H9 (cell line): ENCODE results near the gene AP4S1. TPM values are rescaled to one million over a fixed set of nuclear protein-coding genes. Genes with fewer than 3 reads are reported as not detected.

ENCODE experiments used
- DNase-seq: peaks from one replicate; pipeline ENCODE4 v3.0.0-alpha.2; 2017
- H2AFZ ChIP-seq: one replicate; pipeline ENCODE4 v1.6.1; 2013; ENCODE audit warnings: mild to moderate bottlenecking, low read length, control low read depth, moderate library complexity
- H2AK5ac ChIP-seq: 2 replicates; pipeline ENCODE4 v1.6.1; 2013; ENCODE audit warnings: low read length, control low read depth, mixed read lengths; ENCODE audit not compliant: insufficient read length
- H2BK120ac ChIP-seq: one replicate; pipeline ENCODE4 v1.6.1; 2013; ENCODE audit warnings: low read depth, mild to moderate bottlenecking, low read length, control low read depth, inconsistent platforms; ENCODE audit not compliant: poor library complexity, severe bottlenecking
- H2BK12ac ChIP-seq: 2 replicates; pipeline ENCODE4 v1.6.1; 2013; ENCODE audit warnings: low read length, control low read depth, mixed read lengths, low read depth; ENCODE audit not compliant: insufficient read length
- H2BK15ac ChIP-seq: 2 replicates; pipeline ENCODE4 v1.6.1; 2013; ENCODE audit warnings: low read depth, low read length, control low read depth
- H2BK20ac ChIP-seq: one replicate; pipeline ENCODE4 v1.6.1; 2013; ENCODE audit warnings: low read depth, mild to moderate bottlenecking, low read length, control low read depth, inconsistent platforms; ENCODE audit not compliant: poor library complexity, severe bottlenecking
- H2BK5ac ChIP-seq: 2 replicates; pipeline ENCODE4 v1.6.1; 2013; ENCODE audit warnings: low read length, control low read depth, mixed read lengths; ENCODE audit not compliant: insufficient read length
- H3K14ac ChIP-seq: 2 replicates; pipeline ENCODE4 v1.6.1; 2013; ENCODE audit warnings: low read length, control low read depth; ENCODE audit not compliant: insufficient read depth
- H3K18ac ChIP-seq: 2 replicates; pipeline ENCODE4 v1.6.1; 2013; ENCODE audit warnings: low read depth, mild to moderate bottlenecking, mixed read lengths, low read length, control low read depth; ENCODE audit not compliant: insufficient read length
- H3K23ac ChIP-seq: 2 replicates; pipeline ENCODE4 v1.6.1; 2013; ENCODE audit warnings: low read length, control low read depth, mixed read lengths, low read depth; ENCODE audit not compliant: insufficient read length
- H3K23me2 ChIP-seq: 2 replicates; pipeline ENCODE4 v1.6.1; 2013; ENCODE audit warnings: low read depth, mild to moderate bottlenecking, mixed read lengths, low read length, control low read depth; ENCODE audit not compliant: insufficient read length, poor library complexity, severe bottlenecking
- H3K27ac ChIP-seq: 2 replicates; pipeline ENCODE4 v1.5.1; 2013; ENCODE audit warnings: low read length, control low read depth, mixed read lengths, low read depth; ENCODE audit not compliant: insufficient read length
- H3K27me3 ChIP-seq: 2 replicates; pipeline ENCODE4 v1.6.1; 2013; ENCODE audit warnings: low read length, control low read depth, inconsistent platforms; ENCODE audit not compliant: insufficient read depth
- H3K4ac ChIP-seq: 2 replicates; pipeline ENCODE4 v1.6.1; 2013; ENCODE audit warnings: low read depth, mild to moderate bottlenecking, control low read depth, inconsistent platforms, low read length, moderate library complexity
- H3K4me1 ChIP-seq: 2 replicates; pipeline ENCODE4 v1.6.1; 2013; ENCODE audit warnings: low read length, control low read depth, inconsistent platforms; ENCODE audit not compliant: insufficient read depth
- H3K4me2 ChIP-seq: 2 replicates; pipeline ENCODE4 v1.6.1; 2013; ENCODE audit warnings: low read length, control low read depth, mixed read lengths; ENCODE audit not compliant: insufficient read length, insufficient read depth
- H3K56ac ChIP-seq: 2 replicates; pipeline ENCODE4 v1.6.1; 2013; ENCODE audit warnings: low read depth, mild to moderate bottlenecking, mixed read lengths, low read length, control low read depth; ENCODE audit not compliant: insufficient read length
- H3K79me1 ChIP-seq: 2 replicates; pipeline ENCODE4 v1.6.1; 2013; ENCODE audit warnings: low read depth, mild to moderate bottlenecking, moderate library complexity, low read length, control low read depth, inconsistent platforms; ENCODE audit not compliant: insufficient read depth, poor library complexity, severe bottlenecking
- H3K79me2 ChIP-seq: 2 replicates; pipeline ENCODE4 v1.6.1; 2013; ENCODE audit warnings: low read length, control low read depth, inconsistent platforms; ENCODE audit not compliant: insufficient read depth
- H3K9ac ChIP-seq: 2 replicates; pipeline ENCODE4 v1.6.1; 2013; ENCODE audit warnings: low read length, control low read depth, mixed read lengths; ENCODE audit not compliant: insufficient read length; ENCODE audit errors: extremely low read depth
- H3K9me3 ChIP-seq: one replicate; pipeline ENCODE4 v1.6.1; 2013; ENCODE audit warnings: low read depth, low read length, inconsistent platforms; ENCODE audit not compliant: control insufficient read depth
- H3T11ph ChIP-seq: one replicate; pipeline ENCODE4 v1.6.1; 2013; ENCODE audit warnings: mild to moderate bottlenecking, low read length, control low read depth, inconsistent platforms
- H4K20me1 ChIP-seq: one replicate; pipeline ENCODE4 v1.6.1; 2013; ENCODE audit not compliant: control insufficient read depth, insufficient read length, insufficient read depth
- H4K5ac ChIP-seq: 2 replicates; pipeline ENCODE4 v1.6.1; 2013; ENCODE audit warnings: low read depth, mild to moderate bottlenecking, mixed read lengths, low read length, control low read depth; ENCODE audit not compliant: insufficient read length
- H4K8ac ChIP-seq: replicated peaks from 2 replicates; pipeline ENCODE4 v1.6.1; 2013; ENCODE audit warnings: low read length, control low read depth, mixed read lengths, low read depth; ENCODE audit not compliant: insufficient read length
- H4K91ac ChIP-seq: 2 replicates; pipeline ENCODE4 v1.6.1; 2013; ENCODE audit warnings: low read depth, mild to moderate bottlenecking, moderate library complexity, mixed read lengths, low read length, control low read depth; ENCODE audit not compliant: insufficient read length
- H3K27ac Mint-ChIP-seq, 3 experiments: 2 replicates in 2 of 3; 3 replicates in 1 of 3; pipeline ENCODE4 v1.8.0; 2020 to 2021; ENCODE audit warnings: mixed read lengths in 3 of 3, mild to moderate bottlenecking in 1 of 3, moderate library complexity in 1 of 3
- H3K27me3 Mint-ChIP-seq: 2 replicates; pipeline ENCODE4 v1.8.0; 2021; ENCODE audit warnings: low read depth, mild to moderate bottlenecking, moderate library complexity, mixed read lengths
- H3K36me3 Mint-ChIP-seq, 3 experiments: 2 replicates in 2 of 3; 3 replicates in 1 of 3; pipeline ENCODE4 v1.8.0; 2020 to 2021; ENCODE audit warnings: low read depth in 3 of 3, mixed read lengths in 3 of 3; ENCODE audit not compliant: insufficient read depth in 1 of 3
- H3K4me1 Mint-ChIP-seq, 2 experiments: 2 replicates each; pipeline ENCODE4 v1.8.0; 2020; ENCODE audit warnings: mixed read lengths in 2 of 2
- H3K4me3 Mint-ChIP-seq, 2 experiments: 2 replicates in 1 of 2; 3 replicates in 1 of 2; pipeline ENCODE4 v1.8.0; 2020 to 2021; ENCODE audit warnings: mild to moderate bottlenecking in 2 of 2, mixed read lengths in 2 of 2, moderate library complexity in 1 of 2
- H3K9me3 Mint-ChIP-seq, 2 experiments: 2 replicates in 1 of 2; 3 replicates in 1 of 2; pipeline ENCODE4 v1.8.0; 2020; ENCODE audit warnings: mild to moderate bottlenecking in 2 of 2, mixed read lengths in 2 of 2, moderate library complexity in 1 of 2
- CTCF ChIP-seq: fragments of 200-600 bp; sonication (generic); conservative IDR thresholded peaks from 3 replicates; pipeline ENCODE4 v1.8.0; 2021; ENCODE audit warnings: antibody characterized with exemption, mild to moderate bottlenecking
- WGBS: extraction: QIAGEN DNeasy Blood & Tissue Kit; methylation state at CpG from one replicate; pipeline ENCODE4 v1.1.7; 2013; ENCODE audit warnings: missing lambda C conversion rate, low lambda C conversion rate, mixed read lengths; ENCODE audit not compliant: insufficient read length; ENCODE audit errors: extremely low coverage; 5-methylcytosine and 5-hydroxymethylcytosine counted together
- total RNA-seq: library from RNA; stranded (reverse); gene quantifications from 2 replicates; pipeline ENCODE4 v1.2.1, GENCODE V29; 2021

AP4S1 gene
- total RNA-seq, 1 experiment from 2014 or later, result 13.7 TPM

GRCh38 chr14:31126680-31127079 is 101.2 kb downstream of the AP4S1 start:
- H3K27me3 Mint-ChIP-seq, result no peaks in the 10 kb centered on the region
- H3K23ac ChIP-seq, result no peak overlapping the region
- H3K14ac ChIP-seq, result no peak overlapping the region
- no peak overlapping the region for H3K4me3 Mint-ChIP-seq
- H2BK15ac ChIP-seq, result no peak overlapping the region
- no peak overlapping the region for H4K91ac ChIP-seq
- H2BK20ac ChIP-seq, result no peak overlapping the region
- H3K9ac ChIP-seq, result no peak overlapping the region
- no CpG with 5 or more reads among the region's 7 CpGs for WGBS
- H4K5ac ChIP-seq, result no peak overlapping the region
- TF ChIP-seq CTCF, result no peak
- H3K79me2 ChIP-seq, result no peaks in the 10 kb centered on the region
- no peaks in the 10 kb centered on the region for H3K27me3 ChIP-seq
- peaks cover 36 to 43% of the 10 kb centered on the region in 2 experiments for H3K4me1 Mint-ChIP-seq
- no peak overlapping the region for H4K8ac ChIP-seq
- H3K27ac ChIP-seq, result no peak overlapping the region
- no peak overlapping the region for H2AFZ ChIP-seq
- H3K4me2 ChIP-seq, result no peak overlapping the region
- H3K23me2 ChIP-seq, result no peaks in the 10 kb centered on the region
- no peak overlapping the region for H3T11ph ChIP-seq
- H3K79me1 ChIP-seq, result no peaks in the 10 kb centered on the region
- H3K4me1 ChIP-seq, result no peaks in the 10 kb centered on the region; the same call in 1 of the 2 replicates
- no peak overlapping the region for H3K56ac ChIP-seq
- DNase-seq, result no peak
- peaks cover 18 to 60% (median 34%) of the 10 kb centered on the region in 3 experiments; a peak in 6 of 7 replicates for H3K36me3 Mint-ChIP-seq
- no peak overlapping the region for H3K18ac ChIP-seq
- H2BK5ac ChIP-seq, result no peak overlapping the region
- no peak overlapping the region for H3K4ac ChIP-seq
- no peaks in the 10 kb centered on the region for H3K9me3 ChIP-seq
- H2BK12ac ChIP-seq, result no peak overlapping the region
- H2AK5ac ChIP-seq, result no peak overlapping the region
- H3K9me3 Mint-ChIP-seq, result no peaks in the 10 kb centered on the region
- no peak overlapping the region for H3K27ac Mint-ChIP-seq
- H4K20me1 ChIP-seq, result no peaks in the 10 kb centered on the region
- H2BK120ac ChIP-seq, result no peak overlapping the region
